Ovary (tissue), 9 donors: ENCODE measurements around the gene POU2F3. TPM values are rescaled to one million over a fixed set of nuclear protein-coding genes. Genes with fewer than 3 reads are reported as not detected.

Experiments used
- DNase-seq, 5 donors: peaks; one replicate each; pipeline ENCODE4 v3.0.0-alpha.2; 2019 to 2020
- H3K27ac ChIP-seq, 2 donors: fragments of 200-600 bp; one replicate each; pipeline versions ENCODE4 v1.5.1 to v1.8.0; 2019 to 2022
- H3K27me3 ChIP-seq: fragments of 200-600 bp; one replicate; pipeline ENCODE4 v1.8.0; 2022
- H3K36me3 ChIP-seq: fragments of 200-600 bp; sonication (generic); one replicate; pipeline ENCODE4 v1.5.1; 2019
- H3K4me1 ChIP-seq: one replicate; pipeline ENCODE4 v1.8.1; 2013; ENCODE audit warnings: mild to moderate bottlenecking, moderate library complexity; ENCODE audit not compliant: insufficient read depth
- H3K4me3 ChIP-seq: fragments of 200-600 bp; sonication (generic); one replicate; pipeline ENCODE4 v1.5.1; 2017
- H3K9me3 ChIP-seq, 2 donors: fragments of 200-600 bp in 1 of 2; sonication (generic) in 1 of 2; one replicate each; pipeline versions ENCODE4 v1.5.1 to v1.8.1; 2013 to 2019; ENCODE audit warnings: mild to moderate bottlenecking in 1 of 2, moderate library complexity in 1 of 2
- EP300 ChIP-seq: sonication (generic); formaldehyde crosslinking; IDR thresholded peaks from one replicate; pipeline ENCODE4 v1.6.1; 2017; ENCODE audit warnings: antibody characterized with exemption
- POLR2A ChIP-seq: fragments of 450-650 bp; IDR thresholded peaks from one replicate; pipeline ENCODE4 v1.6.1; 2017; ENCODE audit warnings: antibody characterized with exemption, mild to moderate bottlenecking, moderate library complexity
- WGBS, 3 donors: extraction: QIAGEN DNeasy Blood & Tissue Kit in 1 of 3; methylation state at CpG; one replicate each; pipeline versions ENCODE4 v1.1.5 to v1.1.7; 2013 to 2017; 5-methylcytosine and 5-hydroxymethylcytosine counted together
- intact Hi-C, 4 donors: fragments of 100-400 bp; cut with DNase I; formaldehyde crosslinking; loops; one replicate each; pipeline versions ENCODE4 v1.11.0 to v1.15.1; 2022 to 2023
- polyA plus RNA-seq, 2 donors: library from polyadenylated mRNA; stranded (reverse); fragments of 200-250 nt in 1 of 2; fragments of 350-450 nt in 1 of 2; fragmentation: Illumina TruSeq in 1 of 2; extraction: RNeasy Lipid Tissue Mini Kit (QIAGEN cat#74804) in 1 of 2; gene quantifications; one replicate each; pipeline ENCODE4 v1.2.3, GENCODE V29; 2013 to 2014
- total RNA-seq, 7 donors: library from RNA; depleted of rRNA in 2 of 7; stranded (reverse); fragments of >200 nt in 2 of 7; fragmentation: NEBNext Ultra II Directional in 3 of 7; extraction: Animal tissue kit (Norgen Biotek cat#: 25700) in 3 of 7; gene quantifications; one replicate each; pipeline versions ENCODE4 v1.1.0 to v1.2.4, GENCODE V29; 2016 to 2023
- TF ChIP-seq, protein P1 (sequence below), 3 donors: fragments of 450-650 bp in 2 of 3; fragments of 200-600 bp in 1 of 3; IDR thresholded peaks; one replicate each; pipeline versions ENCODE4 v1.5.1 to v1.8.0; 2016 to 2022; ENCODE audit warnings: antibody characterized with exemption in 3 of 3, mild to moderate bottlenecking in 1 of 3
- donor health status: DM: no; HTN: no; CAD: no; lungs with moderate emphysema.
- donor health status: DM: no; HTN: no; CAD: no.
- donor health status: Bipolar disorder and iron deficiency.
- donor health status: DM: yes; HTN: yes; CAD: no.
- donor health status: DM: no; HTN: no; CAD: no.
- donor health status: DM: yes; HTN: yes; CAD: no.

POU2F3 gene
- total and polyA plus RNA-seq, 9 donors: 0.05 to 1.0 (median 0.22) TPM; not detected in 2

- no peak for TF ChIP-seq EP300
- TF ChIP-seq, protein P1, sequence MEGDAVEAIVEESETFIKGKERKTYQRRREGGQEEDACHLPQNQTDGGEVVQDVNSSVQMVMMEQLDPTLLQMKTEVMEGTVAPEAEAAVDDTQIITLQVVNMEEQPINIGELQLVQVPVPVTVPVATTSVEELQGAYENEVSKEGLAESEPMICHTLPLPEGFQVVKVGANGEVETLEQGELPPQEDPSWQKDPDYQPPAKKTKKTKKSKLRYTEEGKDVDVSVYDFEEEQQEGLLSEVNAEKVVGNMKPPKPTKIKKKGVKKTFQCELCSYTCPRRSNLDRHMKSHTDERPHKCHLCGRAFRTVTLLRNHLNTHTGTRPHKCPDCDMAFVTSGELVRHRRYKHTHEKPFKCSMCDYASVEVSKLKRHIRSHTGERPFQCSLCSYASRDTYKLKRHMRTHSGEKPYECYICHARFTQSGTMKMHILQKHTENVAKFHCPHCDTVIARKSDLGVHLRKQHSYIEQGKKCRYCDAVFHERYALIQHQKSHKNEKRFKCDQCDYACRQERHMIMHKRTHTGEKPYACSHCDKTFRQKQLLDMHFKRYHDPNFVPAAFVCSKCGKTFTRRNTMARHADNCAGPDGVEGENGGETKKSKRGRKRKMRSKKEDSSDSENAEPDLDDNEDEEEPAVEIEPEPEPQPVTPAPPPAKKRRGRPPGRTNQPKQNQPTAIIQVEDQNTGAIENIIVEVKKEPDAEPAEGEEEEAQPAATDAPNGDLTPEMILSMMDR (IDR thresholded peaks at IDR 0.05): no peak
- TF ChIP-seq POLR2A: no peak
- intact Hi-C loops: loop anchor here in 2 of 4 donors (5.0 kb wide), 2 partner anchors 61 to 64 kb away; no protein-coding TSS in a partner anchor
- WGBS, 3 donors: 68 to 78% (median 72%) methylated on average over 9 of the region's 9 CpGs
- no peaks in the 10 kb centered on the region for H3K4me1 ChIP-seq
- no peak for DNase-seq
- H3K27ac ChIP-seq: no peak overlapping the region
- H3K9me3 ChIP-seq: no peaks in the 10 kb centered on the region
- no peak overlapping the region for H3K4me3 ChIP-seq
- no peaks in the 10 kb centered on the region for H3K27me3 ChIP-seq
- no peaks in the 10 kb centered on the region for H3K36me3 ChIP-seq
Measured at GRCh38 chr11:120233207-120233803, 6.6 kb upstream of the POU2F3 start.

DNA sequence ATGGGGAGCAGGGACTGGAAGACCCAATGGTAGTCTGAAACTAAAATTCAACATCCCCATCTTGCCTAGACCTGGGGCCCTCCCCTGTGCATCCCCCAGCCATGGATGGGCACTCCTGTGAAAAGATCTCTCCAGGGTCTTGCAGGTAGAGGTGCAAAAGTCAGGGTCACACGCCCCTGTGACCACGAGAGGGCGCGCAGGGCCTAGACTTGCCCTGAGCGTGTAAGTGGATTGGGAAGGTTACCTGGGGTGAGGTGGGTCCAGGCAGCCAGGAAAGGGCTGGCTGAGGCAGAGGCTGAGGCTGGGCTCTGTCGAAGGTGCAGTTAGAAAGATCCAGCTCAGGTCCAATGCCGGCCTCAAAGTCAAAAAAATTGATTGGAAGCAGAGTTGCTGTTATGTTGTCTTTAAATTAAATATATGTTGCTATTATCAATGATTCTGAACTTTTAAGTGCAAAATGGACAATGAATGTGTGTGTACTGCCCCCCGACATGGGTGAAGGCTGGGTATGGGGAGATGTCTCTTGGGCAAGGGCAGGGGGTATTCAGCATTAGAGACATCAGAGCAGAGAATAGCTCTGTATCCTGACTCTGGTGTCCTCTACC is 4.8 kb upstream of the POU2F3 start:
- no peak overlapping the region for H3K27ac ChIP-seq
- TF ChIP-seq EP300 (no peak), POLR2A (no peak)
- TF ChIP-seq, protein P1 (IDR thresholded peaks at IDR 0.05): peak in 2 of 3 donors; percentile 19 to 35
- H3K4me3 ChIP-seq: no peak overlapping the region
- intact Hi-C loops: no loop called here
- 32 to 35% (median 33%) methylated on average over 8 of the region's 8 CpGs for WGBS, 3 donors
- peaks cover 3% of the 10 kb centered on the region for H3K4me1 ChIP-seq
- no peaks in the 10 kb centered on the region for H3K9me3 ChIP-seq
- no peaks in the 10 kb centered on the region for H3K36me3 ChIP-seq
- DNase-seq: peak in 2 of 5 donors; percentile 47 to 63
- H3K27me3 ChIP-seq: no peaks in the 10 kb centered on the region

GRCh38 chr11:120236169-120237107 is 3.5 kb upstream of the POU2F3 start:
- no peak for TF ChIP-seq POLR2A
- no peak for TF ChIP-seq EP300
- TF ChIP-seq, protein P1 (IDR thresholded peaks at IDR 0.05): no peak
- H3K36me3 ChIP-seq: no peaks in the 10 kb centered on the region
- H3K9me3 ChIP-seq: no peaks in the 10 kb centered on the region
- peaks cover 4% of the 10 kb centered on the region for H3K4me1 ChIP-seq
- no peak overlapping the region for H3K4me3 ChIP-seq
- H3K27ac ChIP-seq: no peak overlapping the region
- H3K27me3 ChIP-seq: no peaks in the 10 kb centered on the region
- DNase-seq: no peak
- intact Hi-C loops: loop anchor here in 1 of 4 donors (2.0 kb wide), 1 partner anchor 64 kb away; no protein-coding TSS in a partner anchor
- 36 to 45% (median 37%) methylated on average over 5 of the region's 5 CpGs for WGBS, 3 donors

DNA sequence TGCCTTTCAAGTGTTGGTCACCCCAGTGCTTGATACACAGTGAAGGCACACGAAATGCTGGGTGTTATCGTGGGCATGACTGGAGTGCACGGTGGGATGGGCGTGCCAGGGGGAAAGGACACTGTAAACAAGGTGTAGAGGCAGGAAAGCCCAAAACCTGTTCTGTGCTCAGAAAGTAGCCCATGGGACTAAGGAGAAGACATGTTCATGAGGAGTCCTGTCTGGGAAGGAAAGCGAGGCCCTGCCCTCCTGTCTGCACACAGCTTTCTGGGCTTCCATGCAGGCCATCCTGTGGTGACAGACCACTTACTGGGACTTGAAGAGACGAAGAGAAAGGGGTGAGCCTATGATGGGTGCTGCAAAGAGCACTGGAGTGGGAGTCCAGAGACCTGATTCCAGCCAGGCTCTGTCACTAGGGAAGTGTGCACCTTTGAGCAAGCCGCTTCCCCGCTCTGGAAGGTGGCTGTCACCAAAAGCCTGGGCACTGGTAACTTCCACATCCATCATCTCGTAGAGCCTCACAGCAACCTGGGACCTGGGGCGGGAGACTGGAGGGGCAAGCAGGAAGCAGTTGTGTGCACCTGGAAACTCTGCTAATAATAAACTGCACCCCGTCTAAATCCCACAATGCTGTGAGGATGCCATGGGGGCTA is 846 bp upstream of the POU2F3 start:
- TF ChIP-seq, protein P1 (IDR thresholded peaks at IDR 0.05): no peak
- TF ChIP-seq POLR2A (no peak), EP300 (no peak)

More for the DNA sequence above, 846 bp upstream of the POU2F3 start:
- H3K27ac ChIP-seq: no peak overlapping the region
- no peaks in the 10 kb centered on the region for H3K27me3 ChIP-seq
- no peak overlapping the region for H3K4me3 ChIP-seq
- intact Hi-C loops: no loop called here
- no peak for DNase-seq
- H3K4me1 ChIP-seq: peaks cover 4% of the 10 kb centered on the region
- 80 to 82% (median 81%) methylated on average over 11 of the region's 11 CpGs for WGBS, 3 donors
- H3K9me3 ChIP-seq: no peaks in the 10 kb centered on the region
- no peaks in the 10 kb centered on the region for H3K36me3 ChIP-seq
